Naive thymus-derived CD8-positive, alpha-beta T cell (primary cell): ENCODE results near the gene RLIM. TPM values are rescaled to one million over a fixed set of nuclear protein-coding genes. Genes with fewer than 3 reads are reported as not detected.

ENCODE experiments used
- ATAC-seq, 2 donors: fragments of 150-1000 bp; cut with Tn5 transposase in 1 of 2; sonication (Bioruptor Pico), chemical (Tn5 transposase) in 1 of 2; 1 replicate in 1 of 2; 2 replicates in 1 of 2; pipeline ENCODE4 v1.10.0; 2021; ENCODE audit warnings: mild to moderate bottlenecking in 2 of 2, moderate library complexity in 2 of 2
- POLR2A ChIA-PET: fragments of 350-600 bp; sonication (Branson Sonifier 250); formaldehyde crosslinking; loops from one replicate; lab custom pipeline; 2021; ENCODE audit warnings: antibody characterized with exemption; lab: Charles Lee
- DNase-seq, 10 donors: peaks; one replicate each; pipeline versions ENCODE4 v3.0.0 to v3.0.0-alpha.2; 2020 to 2022
- H3K27ac Mint-ChIP-seq, 10 donors: one replicate each; pipeline ENCODE4 v1.8.0; 2020 to 2022; ENCODE audit warnings: mild to moderate bottlenecking in 10 of 10, mixed read lengths in 10 of 10, moderate library complexity in 4 of 10, inconsistent platforms in 1 of 10
- H3K27me3 Mint-ChIP-seq, 5 donors: one replicate each; pipeline ENCODE4 v1.8.0; 2021 to 2022; ENCODE audit warnings: mixed read lengths in 5 of 5
- H3K36me3 Mint-ChIP-seq, 3 donors: one replicate each; pipeline ENCODE4 v1.8.0; 2020 to 2022; ENCODE audit warnings: mixed read lengths in 3 of 3, mild to moderate bottlenecking in 2 of 3, inconsistent platforms in 1 of 3
- H3K4me1 Mint-ChIP-seq, 4 donors: one replicate each; pipeline ENCODE4 v1.8.0; 2021 to 2022; ENCODE audit warnings: mixed read lengths in 4 of 4
- H3K4me3 Mint-ChIP-seq, 10 donors: one replicate each; pipeline ENCODE4 v1.8.0; 2020 to 2022; ENCODE audit warnings: mild to moderate bottlenecking in 10 of 10, mixed read lengths in 10 of 10, moderate library complexity in 6 of 10, inconsistent platforms in 1 of 10
- H3K9me3 Mint-ChIP-seq, 9 donors: one replicate each; pipeline ENCODE4 v1.8.0; 2020 to 2022; ENCODE audit warnings: mixed read lengths in 9 of 9, mild to moderate bottlenecking in 3 of 9, inconsistent platforms in 1 of 9, moderate library complexity in 1 of 9
- polyA plus RNA-seq, 3 donors: library from polyadenylated mRNA; unstranded; fragments of 300-500 nt; fragmentation: Illumina TruSeq; gene quantifications; one replicate each; pipeline ENCODE4 v1.2.3, GENCODE V29; 2021
- total RNA-seq, 8 experiments: library from RNA in 2 of 8; stranded (reverse) in 2 of 8; gene quantifications; one replicate each; pipeline ENCODE4 v1.2.3 and lab custom pipeline; 2021 to 2026

The RLIM gene
- total and polyA plus RNA-seq, 5 experiments from 2014 or later, result 6.2 to 51.1 (median 6.6) TPM

GRCh38 chrX:74579597-74580198 is 34.7 kb downstream of the RLIM start:
- H3K9me3 Mint-ChIP-seq, result no peaks in the 10 kb centered on the region
- POLR2A ChIA-PET, result interaction anchor here (0.6 kb wide), 1 partner anchor 34 kb away, joined by 5 read pairs; no protein-coding TSS in a partner anchor
- ATAC-seq, result no peak
- no peaks in the 10 kb centered on the region for H3K27me3 Mint-ChIP-seq
- H3K4me1 Mint-ChIP-seq, result no peaks in the 10 kb centered on the region
- peaks cover 0 to 17% (median 2%) of the 10 kb centered on the region in 3 donors for H3K36me3 Mint-ChIP-seq
- DNase-seq, result no peak
- H3K27ac Mint-ChIP-seq, result peak overlapping the region in 2 of 10 donors; percentile 0 to 13
- H3K4me3 Mint-ChIP-seq, result no peak overlapping the region

GRCh38 chrX:74578137-74578536 is 36.3 kb downstream of the RLIM start:
- DNase-seq, result no peak

GRCh38 chrX:74557378-74557777 is 57.0 kb downstream of the RLIM start:
- POLR2A ChIA-PET, result no interaction called here
- H3K27ac Mint-ChIP-seq, result no peak overlapping the region
- no peaks in the 10 kb centered on the region for H3K9me3 Mint-ChIP-seq

More at GRCh38 chrX:74578137-74578536, 36.3 kb downstream of the RLIM start:
- no peak overlapping the region for H3K27ac Mint-ChIP-seq
- peak in 1 of 2 donors; percentile 27 for ATAC-seq
- POLR2A ChIA-PET, result no interaction called here
- H3K9me3 Mint-ChIP-seq, result no peaks in the 10 kb centered on the region
- H3K4me3 Mint-ChIP-seq, result no peak overlapping the region
- no peaks in the 10 kb centered on the region for H3K27me3 Mint-ChIP-seq
- H3K4me1 Mint-ChIP-seq, result no peaks in the 10 kb centered on the region
- peaks cover 0 to 10% (median 0%) of the 10 kb centered on the region in 3 donors for H3K36me3 Mint-ChIP-seq

DNA sequence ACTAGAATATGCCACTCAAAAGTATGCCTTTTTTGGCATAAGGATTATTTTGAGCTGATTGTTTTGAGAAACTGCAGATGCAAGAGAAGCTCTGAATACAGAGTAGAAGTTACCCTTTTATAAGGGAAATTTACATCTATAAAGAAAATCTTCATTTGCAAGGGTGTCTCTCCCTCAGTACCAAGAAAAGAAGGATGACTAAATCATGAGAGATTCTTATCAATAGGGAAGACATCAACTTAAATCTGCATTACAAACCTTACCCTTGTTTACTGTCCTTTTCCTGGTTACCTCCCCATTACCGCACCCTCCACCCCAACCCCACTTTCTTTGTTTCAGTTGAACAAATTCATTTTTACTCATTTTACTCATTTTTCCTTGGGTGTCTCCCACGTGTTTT is 62.5 kb downstream of the RLIM start:
- no peak overlapping the region for H3K4me3 Mint-ChIP-seq
- no peaks in the 10 kb centered on the region for H3K27me3 Mint-ChIP-seq
- H3K36me3 Mint-ChIP-seq, result no peaks in the 10 kb centered on the region
- POLR2A ChIA-PET, result interaction anchor here (0.6 kb wide), 1 partner anchor 282 kb away, joined by 3 read pairs; no protein-coding TSS in a partner anchor
- ATAC-seq (no peak), DNase-seq (no peak)
- peaks cover 0 to 3% (median 0%) of the 10 kb centered on the region in 9 donors for H3K9me3 Mint-ChIP-seq
- H3K27ac Mint-ChIP-seq, result no peak overlapping the region
- peaks cover 0 to 4% (median 3%) of the 10 kb centered on the region in 4 donors for H3K4me1 Mint-ChIP-seq

More at GRCh38 chrX:74557378-74557777, 57.0 kb downstream of the RLIM start:
- Mint-ChIP-seq H3K27me3 (no peaks in the 10 kb centered on the region), H3K36me3 (no peaks in the 10 kb centered on the region), H3K4me3 (no peak overlapping the region), H3K4me1 (peaks cover 0 to 3% (median 0%) of the 10 kb centered on the region in 4 donors)
- no peak for DNase-seq
- ATAC-seq, result no peak

DNA sequence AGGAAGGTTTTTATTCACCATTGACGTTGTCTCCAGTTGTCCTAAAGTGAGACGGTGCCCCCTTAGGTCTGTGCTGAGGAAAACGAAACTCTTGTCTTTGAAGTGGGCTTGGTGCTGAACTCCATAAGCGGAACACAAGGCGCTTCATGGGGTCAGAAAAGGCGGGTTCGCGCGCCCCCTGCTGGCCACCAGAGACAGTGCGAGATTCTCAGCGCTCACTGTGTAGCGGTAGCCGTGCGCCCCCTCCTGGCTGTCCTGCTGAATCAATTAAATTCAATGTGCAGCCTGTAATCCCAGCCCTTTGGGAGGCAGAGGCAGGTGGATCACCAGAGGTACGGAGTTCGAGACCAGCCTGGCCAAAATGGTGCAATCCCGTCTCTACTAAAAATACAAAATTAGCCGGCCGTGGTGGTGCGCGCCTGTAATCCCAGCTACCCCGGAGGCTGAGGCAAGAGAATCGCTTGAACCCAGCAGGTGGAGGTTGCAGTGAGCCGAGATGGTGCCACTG is 64.1 kb downstream of the RLIM start:
- H3K4me3 Mint-ChIP-seq, result peak overlapping the region in 9 of 10 donors; percentile 55 to 87 (median 78)
- peaks cover 0 to 4% (median 2%) of the 10 kb centered on the region in 4 donors for H3K4me1 Mint-ChIP-seq
- H3K27ac Mint-ChIP-seq, result peak overlapping the region in 6 of 10 donors; percentile 52 to 90 (median 81)
- H3K27me3 Mint-ChIP-seq, result no peaks in the 10 kb centered on the region
- H3K36me3 Mint-ChIP-seq, result no peaks in the 10 kb centered on the region
- peak; percentile 70 to 88 (median 82) for DNase-seq
- POLR2A ChIA-PET, result interaction anchor here (0.6 kb wide), 1 partner anchor 164 kb away, joined by 3 read pairs; no protein-coding TSS in a partner anchor
- ATAC-seq, result peak; percentile 97 to 99
- peaks cover 0 to 3% (median 0%) of the 10 kb centered on the region in 9 donors for H3K9me3 Mint-ChIP-seq

DNA sequence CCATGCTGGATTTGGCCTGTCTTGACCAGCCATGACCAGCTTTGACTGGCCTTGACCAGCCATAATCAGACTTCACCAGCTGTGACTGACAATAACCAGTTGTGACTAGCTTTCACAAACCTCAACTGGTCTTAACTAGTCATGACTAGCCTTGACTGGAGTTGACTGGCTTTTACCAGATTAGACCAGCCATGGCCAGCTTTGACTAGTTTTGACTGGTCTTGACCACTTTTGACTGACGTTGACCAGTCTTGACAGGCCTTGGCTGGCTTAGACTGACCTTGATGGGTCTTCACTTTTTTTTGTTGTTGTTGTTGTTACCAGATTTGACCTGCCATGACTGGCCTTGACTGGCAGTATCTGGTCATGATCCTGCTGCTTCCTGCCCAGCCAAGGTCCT is 67.4 kb downstream of the RLIM start:
- Mint-ChIP-seq H3K36me3 (no peaks in the 10 kb centered on the region), H3K4me3 (no peak overlapping the region), H3K9me3 (peaks cover 0 to 3% (median 0%) of the 10 kb centered on the region in 9 donors), H3K27ac (no peak overlapping the region), H3K4me1 (peaks cover 0 to 4% (median 2%) of the 10 kb centered on the region in 4 donors), H3K27me3 (peaks cover 0 to 2% (median 0%) of the 10 kb centered on the region in 5 donors)
- ATAC-seq (no peak), DNase-seq (peak in 1 of 10 donors; percentile 3)
- POLR2A ChIA-PET, result no interaction called here

GRCh38 chrX:74545880-74546523 is 68.4 kb downstream of the RLIM start:
- DNase-seq (peak in 2 of 10 donors; percentile 4 to 6), ATAC-seq (no peak)
- peaks cover 0 to 2% (median 0%) of the 10 kb centered on the region in 5 donors for H3K27me3 Mint-ChIP-seq
- peaks cover 0 to 3% (median 0%) of the 10 kb centered on the region in 9 donors for H3K9me3 Mint-ChIP-seq
- H3K27ac Mint-ChIP-seq, result no peak overlapping the region
- H3K4me3 Mint-ChIP-seq, result no peak overlapping the region
- POLR2A ChIA-PET, result interaction anchor here (0.6 kb wide), 1 partner anchor 69 kb away, joined by 6 read pairs; no protein-coding TSS in a partner anchor
- H3K36me3 Mint-ChIP-seq, result no peaks in the 10 kb centered on the region
- peaks cover 0 to 4% (median 2%) of the 10 kb centered on the region in 4 donors for H3K4me1 Mint-ChIP-seq

GRCh38 chrX:74540635-74541249 is 73.7 kb downstream of the RLIM start:
- POLR2A ChIA-PET, result no interaction called here
- Mint-ChIP-seq H3K4me1 (peaks cover 0 to 6% (median 4%) of the 10 kb centered on the region in 4 donors), H3K36me3 (no peaks in the 10 kb centered on the region), H3K9me3 (no peaks in the 10 kb centered on the region), H3K27ac (no peak overlapping the region), H3K27me3 (peaks cover 0 to 2% (median 0%) of the 10 kb centered on the region in 5 donors), H3K4me3 (no peak overlapping the region)
- DNase-seq (no peak), ATAC-seq (no peak)

- peaks cover 0 to 20% (median 6%) of the 10 kb centered on the region in 4 donors for H3K4me1 Mint-ChIP-seq
- H3K36me3 Mint-ChIP-seq, result no peaks in the 10 kb centered on the region
- no peaks in the 10 kb centered on the region for H3K9me3 Mint-ChIP-seq
- H3K4me3 Mint-ChIP-seq, result peak overlapping the region; percentile 56 to 90 (median 84)
- peak overlapping the region in 7 of 10 donors; percentile 25 to 89 (median 48) for H3K27ac Mint-ChIP-seq
- POLR2A ChIA-PET, result no interaction called here
- no peaks in the 10 kb centered on the region for H3K27me3 Mint-ChIP-seq
- ATAC-seq (peak; percentile 35 to 46), DNase-seq (peak in 1 of 10 donors; percentile 7)
These were observed 77.5 kb downstream of the RLIM start for GRCh38 chrX:74536832-74537371.

GRCh38 chrX:74536152-74536831 is 78.1 kb downstream of the RLIM start:
- peak; percentile 47 to 63 for ATAC-seq
- Mint-ChIP-seq H3K9me3 (no peaks in the 10 kb centered on the region), H3K4me3 (peak overlapping the region; percentile 77 to 90 (median 84)), H3K27ac (peak overlapping the region in 9 of 10 donors; percentile 27 to 92 (median 85)), H3K4me1 (peaks cover 0 to 20% (median 6%) of the 10 kb centered on the region in 4 donors), H3K36me3 (no peaks in the 10 kb centered on the region), H3K27me3 (no peaks in the 10 kb centered on the region)
- POLR2A ChIA-PET, result no interaction called here
- DNase-seq, result peak in 6 of 10 donors; percentile 4 to 33 (median 10)

DNA sequence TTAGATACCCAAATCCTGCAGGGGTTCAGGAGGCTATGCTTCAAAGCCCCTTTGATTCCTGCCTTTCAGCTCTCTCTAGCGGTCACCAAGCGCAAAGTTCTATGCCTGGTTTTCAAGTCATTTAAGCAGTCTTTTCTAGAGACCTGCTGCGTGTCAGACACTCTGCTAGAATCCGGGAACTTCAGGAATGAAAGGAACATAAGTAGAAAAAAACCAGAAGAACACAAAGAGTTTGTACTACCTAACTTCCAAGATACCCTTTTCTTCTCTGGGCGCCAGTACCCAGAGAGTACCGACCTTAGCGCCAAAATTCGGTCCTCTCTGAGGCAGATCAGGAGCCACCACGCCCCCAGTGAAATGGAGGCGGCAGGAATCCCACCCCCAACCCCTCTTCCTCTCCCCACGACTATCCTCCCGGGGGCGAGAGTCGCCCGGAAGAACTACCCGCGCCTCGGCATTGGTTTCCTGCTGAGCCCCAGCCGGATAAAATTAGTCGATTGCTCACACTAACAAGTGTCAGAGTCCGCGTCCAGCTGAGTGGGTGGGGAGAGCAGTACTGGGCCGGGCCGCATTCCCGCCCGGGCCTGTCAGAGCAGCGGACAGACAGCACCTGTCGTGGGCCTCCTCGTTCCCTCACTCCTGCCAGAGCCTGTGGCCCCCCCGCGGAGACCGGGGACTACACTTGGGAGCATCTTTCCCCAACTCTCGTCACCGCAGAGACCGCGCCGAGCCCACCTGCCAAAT is 78.8 kb downstream of the RLIM start:
- H3K36me3 Mint-ChIP-seq, result no peaks in the 10 kb centered on the region

More for the DNA sequence above, 78.8 kb downstream of the RLIM start:
- H3K4me3 Mint-ChIP-seq, result peak overlapping the region; percentile 77 to 90 (median 84)
- H3K9me3 Mint-ChIP-seq, result no peaks in the 10 kb centered on the region
- POLR2A ChIA-PET, result no interaction called here
- no peaks in the 10 kb centered on the region for H3K27me3 Mint-ChIP-seq
- H3K4me1 Mint-ChIP-seq, result peaks cover 0 to 20% (median 6%) of the 10 kb centered on the region in 4 donors
- DNase-seq (peak in 8 of 10 donors; percentile 3 to 63 (median 20)), ATAC-seq (peak; percentile 59 to 63)
- H3K27ac Mint-ChIP-seq, result peak overlapping the region; percentile 27 to 92 (median 84)
